T-helper 17 cell (primary cell): ENCODE results near the gene AOAH. TPM values are rescaled to one million over a fixed set of nuclear protein-coding genes. Genes with fewer than 3 reads are reported as not detected.
"Not testable (repeated sequence)": the region's sequence is repeated elsewhere in the genome, so short reads cannot be mapped to it uniquely, and the experiment has no call there.

ENCODE experiments used
- ATAC-seq: fragments of 150-1000 bp; cut with Tn5 transposase; 2 replicates; pipeline ENCODE4 v1.10.0; 2021; ENCODE audit warnings: mild to moderate bottlenecking, moderate library complexity
- DNase-seq, 3 donors: peaks; one replicate each; pipeline versions ENCODE4 v3.0.0 to v3.0.0-alpha.2; 2020 to 2021
- H3K9me3 ChIP-seq: one replicate; pipeline ENCODE4 v1.7.0; 2013; ENCODE audit warnings: low read length, mild to moderate bottlenecking; ENCODE audit not compliant: control insufficient read depth, poor library complexity, severe bottlenecking
- H3K27ac Mint-ChIP-seq: one replicate; pipeline ENCODE4 v1.8.0; 2022; ENCODE audit warnings: mild to moderate bottlenecking, moderate library complexity, mixed read lengths
- H3K27me3 Mint-ChIP-seq: one replicate; pipeline ENCODE4 v1.8.0; 2022; ENCODE audit warnings: mixed read lengths
- H3K36me3 Mint-ChIP-seq: one replicate; pipeline ENCODE4 v1.8.0; 2022; ENCODE audit warnings: low read depth, mixed read lengths
- H3K4me1 Mint-ChIP-seq: one replicate; pipeline ENCODE4 v1.8.0; 2022; ENCODE audit warnings: mild to moderate bottlenecking, mixed read lengths
- H3K4me3 Mint-ChIP-seq: one replicate; pipeline ENCODE4 v1.8.0; 2022; ENCODE audit warnings: mild to moderate bottlenecking, moderate library complexity, mixed read lengths
- total RNA-seq, 4 donors: library from RNA in 2 of 4; stranded (reverse) in 2 of 4; gene quantifications; one replicate each; pipeline ENCODE4 v1.2.3 and lab custom pipeline; 2022 to 2026

The AOAH gene
- total RNA-seq, 2 donors from 2014 or later, result 2.6 to 7.0 TPM

DNA sequence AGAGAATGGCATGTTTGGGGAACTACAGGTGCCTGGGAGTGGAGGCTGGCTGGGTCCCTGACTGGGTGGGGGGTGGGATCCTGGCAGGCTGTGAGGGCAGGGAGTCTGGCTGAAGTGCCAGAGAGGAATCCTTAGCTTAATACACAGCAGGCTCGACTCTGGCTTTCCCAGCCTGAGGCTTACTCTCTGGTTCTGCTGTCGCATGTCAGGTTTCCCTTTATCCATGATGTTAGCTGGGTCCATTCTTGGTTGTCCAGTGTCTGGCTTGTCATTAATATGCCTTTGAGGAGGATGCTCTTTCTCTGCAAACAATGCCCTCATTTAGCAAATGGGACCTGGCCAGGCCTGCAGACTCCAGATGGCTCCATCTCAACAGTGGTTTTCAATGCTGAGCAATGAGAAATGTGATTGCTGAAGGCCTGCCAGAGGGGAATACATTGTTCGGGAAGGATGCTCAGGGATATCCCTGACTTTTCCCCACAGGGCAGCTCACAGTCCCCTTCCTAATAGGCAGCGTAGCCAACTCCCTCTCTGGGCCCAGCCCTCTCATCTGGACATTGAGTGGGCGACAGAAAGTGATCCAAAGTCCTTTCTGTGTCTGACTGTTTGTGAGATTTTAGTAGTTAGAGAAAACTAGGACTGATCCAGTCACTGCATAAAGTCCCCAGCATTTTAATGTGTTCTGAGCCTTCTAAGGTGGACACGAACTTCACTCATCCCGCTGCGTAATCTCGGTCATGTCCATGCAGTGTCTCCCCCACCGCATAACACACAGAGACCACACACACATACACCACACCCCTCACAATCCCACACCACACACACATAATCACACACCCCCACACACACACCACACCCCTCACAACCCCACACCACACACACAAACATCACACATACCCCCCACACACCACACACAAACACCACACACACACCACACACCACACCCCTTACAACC lies 209.7 kb downstream of the AOAH start:
- H3K9me3 ChIP-seq, result no peaks in the 10 kb centered on the region
- Mint-ChIP-seq H3K27ac (no peak overlapping the region), H3K4me1 (peaks cover 13% of the 10 kb centered on the region), H3K4me3 (no peak overlapping the region), H3K36me3 (no peaks in the 10 kb centered on the region), H3K27me3 (peaks cover 7% of the 10 kb centered on the region)
- DNase-seq (no peak), ATAC-seq (no peak)

DNA sequence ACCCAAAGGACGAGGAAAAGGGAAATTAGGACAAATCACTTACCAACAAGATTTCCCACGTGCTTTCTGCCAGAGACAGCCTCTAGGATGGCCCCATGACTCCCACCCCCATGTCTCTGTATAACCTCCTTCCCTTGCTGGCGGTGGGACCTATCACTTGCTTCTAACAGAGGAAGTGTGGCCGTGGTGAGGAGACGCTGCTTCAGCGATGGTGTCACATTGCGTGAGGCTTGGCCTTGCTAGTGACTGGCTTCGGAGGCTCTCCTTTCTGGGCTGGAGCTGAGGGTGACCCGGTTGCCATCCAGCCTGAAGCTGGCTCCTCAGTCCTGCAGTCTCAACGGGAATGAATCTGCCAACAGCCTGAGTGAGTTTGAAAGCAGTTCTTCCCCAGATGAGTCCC lies 210.9 kb downstream of the AOAH start:
- Mint-ChIP-seq H3K4me3 (no peak overlapping the region), H3K27ac (no peak overlapping the region), H3K36me3 (no peaks in the 10 kb centered on the region), H3K27me3 (peaks cover 5% of the 10 kb centered on the region), H3K4me1 (peaks cover 13% of the 10 kb centered on the region)
- DNase-seq (no peak), ATAC-seq (no peak)
- H3K9me3 ChIP-seq, result no peaks in the 10 kb centered on the region

GRCh38 chr7:36512616-36513015 lies 211.7 kb downstream of the AOAH start:
- Mint-ChIP-seq H3K4me1 (peaks cover 11% of the 10 kb centered on the region), H3K27ac (no peak overlapping the region), H3K4me3 (no peak overlapping the region), H3K36me3 (no peaks in the 10 kb centered on the region), H3K27me3 (peaks cover 5% of the 10 kb centered on the region)
- no peak for DNase-seq
- ATAC-seq, result no peak
- no peaks in the 10 kb centered on the region for H3K9me3 ChIP-seq

GRCh38 chr7:36509962-36510361 lies 214.3 kb downstream of the AOAH start:
- Mint-ChIP-seq H3K27me3 (peaks cover 5% of the 10 kb centered on the region), H3K36me3 (no peaks in the 10 kb centered on the region), H3K27ac (no peak overlapping the region), H3K4me3 (no peak overlapping the region), H3K4me1 (no peaks in the 10 kb centered on the region)
- DNase-seq (no peak), ATAC-seq (no peak)
- no peaks in the 10 kb centered on the region for H3K9me3 ChIP-seq

DNA sequence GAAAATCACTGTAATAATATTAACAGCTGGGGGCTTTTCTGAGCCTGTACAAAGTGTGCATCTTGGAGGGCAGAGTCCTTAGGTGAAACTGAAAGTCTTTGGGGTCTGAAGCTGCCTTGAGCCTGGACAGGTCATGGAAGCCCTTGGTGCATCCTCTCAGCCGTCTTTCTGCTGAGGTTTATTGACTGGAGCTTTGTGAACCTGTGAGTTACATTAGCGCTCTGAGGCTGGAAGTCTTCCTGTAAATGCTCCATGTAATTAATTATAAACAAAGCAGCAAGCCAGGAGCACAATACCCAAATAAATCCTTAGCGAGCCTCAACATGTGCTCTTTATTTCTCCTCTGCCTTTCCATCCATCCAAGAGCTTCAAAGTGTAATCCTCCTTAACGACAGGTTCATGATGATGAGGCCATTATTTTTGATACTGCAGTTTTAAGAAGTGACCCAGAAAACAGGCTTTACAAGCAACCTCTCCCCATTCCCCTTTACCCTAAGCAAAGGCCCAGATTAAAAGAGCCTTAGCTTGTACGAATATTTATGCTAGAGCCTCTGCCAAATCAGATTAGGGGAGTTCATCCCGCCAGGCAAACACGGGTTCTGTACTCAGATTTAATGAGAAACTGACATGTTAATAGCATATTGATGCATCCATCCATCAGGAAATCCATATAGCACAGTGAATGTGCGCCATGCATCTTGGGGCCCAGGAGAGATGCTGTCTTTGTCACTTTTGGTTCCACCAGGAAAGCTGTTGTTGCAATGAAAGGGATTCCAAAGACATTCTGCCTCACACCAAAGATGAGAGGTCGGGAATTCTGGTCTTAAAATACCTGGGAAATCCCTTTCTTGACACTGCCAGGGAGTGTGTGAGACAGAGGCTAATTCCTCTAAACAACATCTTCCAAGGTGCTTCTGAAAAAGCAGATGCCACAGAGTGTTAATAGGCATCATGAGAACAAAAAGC lies 216.5 kb downstream of the AOAH start:
- H3K27ac Mint-ChIP-seq, result no peak overlapping the region
- ATAC-seq, result no peak
- H3K36me3 Mint-ChIP-seq, result peaks cover 2% of the 10 kb centered on the region
- DNase-seq, result no peak
- peaks cover 5% of the 10 kb centered on the region for H3K27me3 Mint-ChIP-seq
- no peaks in the 10 kb centered on the region for H3K4me1 Mint-ChIP-seq
- H3K4me3 Mint-ChIP-seq, result no peak overlapping the region
- H3K9me3 ChIP-seq, result no peaks in the 10 kb centered on the region

GRCh38 chr7:36506820-36507219 lies 217.5 kb downstream of the AOAH start:
- H3K4me3 Mint-ChIP-seq, result no peak overlapping the region

GRCh38 chr7:36506130-36506798 lies 218.0 kb downstream of the AOAH start:
- ATAC-seq, result no peak
- H3K4me3 Mint-ChIP-seq, result no peak overlapping the region
- peaks cover 2% of the 10 kb centered on the region for H3K36me3 Mint-ChIP-seq
- peaks cover 5% of the 10 kb centered on the region for H3K27me3 Mint-ChIP-seq
- no peak for DNase-seq
- no peak overlapping the region for H3K27ac Mint-ChIP-seq
- H3K9me3 ChIP-seq, result no peaks in the 10 kb centered on the region
- no peaks in the 10 kb centered on the region for H3K4me1 Mint-ChIP-seq

More at GRCh38 chr7:36506820-36507219, 217.5 kb downstream of the AOAH start:
- H3K27me3 Mint-ChIP-seq, result peaks cover 5% of the 10 kb centered on the region
- no peaks in the 10 kb centered on the region for H3K4me1 Mint-ChIP-seq
- no peak for DNase-seq
- peaks cover 2% of the 10 kb centered on the region for H3K36me3 Mint-ChIP-seq
- no peak overlapping the region for H3K27ac Mint-ChIP-seq
- H3K9me3 ChIP-seq, result no peaks in the 10 kb centered on the region
- ATAC-seq, result no peak

- H3K9me3 ChIP-seq, ATAC-seq, H3K27ac Mint-ChIP-seq, H3K36me3 Mint-ChIP-seq, H3K4me1 Mint-ChIP-seq, H3K4me3 Mint-ChIP-seq, DNase-seq, H3K27me3 Mint-ChIP-seq: not testable (repeated sequence)
Observed at GRCh38 chr7:36504617-36505016, 219.7 kb downstream of the AOAH start.

- DNase-seq, H3K27me3 Mint-ChIP-seq, H3K4me3 Mint-ChIP-seq, H3K27ac Mint-ChIP-seq, H3K4me1 Mint-ChIP-seq, H3K36me3 Mint-ChIP-seq, H3K9me3 ChIP-seq, ATAC-seq: not testable (repeated sequence)
Observed at GRCh38 chr7:36504216-36504615, 220.1 kb downstream of the AOAH start.

DNA sequence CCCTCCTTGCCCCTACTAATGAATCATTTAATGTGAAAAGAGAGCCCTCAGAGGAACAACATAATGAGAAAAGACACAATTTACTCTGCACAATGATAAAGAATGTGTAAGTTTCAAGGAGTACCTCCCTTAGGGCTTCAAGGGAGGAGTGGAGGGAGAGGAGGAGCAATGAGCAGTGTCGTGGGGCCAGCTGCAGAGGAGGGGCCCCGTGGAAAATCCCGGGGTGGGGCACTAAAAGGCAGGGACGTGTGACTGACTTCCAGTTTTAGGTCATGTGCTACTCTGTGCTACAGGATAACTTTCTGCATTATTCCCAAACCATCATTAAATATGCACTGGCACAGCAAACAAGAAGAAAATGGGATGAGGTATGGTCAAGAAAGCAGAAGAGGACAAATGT lies 226.5 kb downstream of the AOAH start:
- H3K27me3 Mint-ChIP-seq, result peaks cover 42% of the 10 kb centered on the region
- ATAC-seq, result no peak
- no peak overlapping the region for H3K4me3 Mint-ChIP-seq
- H3K27ac Mint-ChIP-seq, result no peak overlapping the region
- H3K4me1 Mint-ChIP-seq, result peaks cover 4% of the 10 kb centered on the region
- peaks cover 6% of the 10 kb centered on the region for H3K36me3 Mint-ChIP-seq
- no peak for DNase-seq
- no peaks in the 10 kb centered on the region for H3K9me3 ChIP-seq

- H3K36me3 Mint-ChIP-seq, H3K4me1 Mint-ChIP-seq, H3K9me3 ChIP-seq, H3K4me3 Mint-ChIP-seq, DNase-seq, H3K27ac Mint-ChIP-seq, ATAC-seq: not testable (repeated sequence)
- peaks cover 42% of the 10 kb centered on the region for H3K27me3 Mint-ChIP-seq
Observed at GRCh38 chr7:36497176-36497575, 227.1 kb downstream of the AOAH start.

- no peak for DNase-seq
- peaks cover 42% of the 10 kb centered on the region for H3K27me3 Mint-ChIP-seq
- H3K27ac Mint-ChIP-seq, result no peak overlapping the region
- no peaks in the 10 kb centered on the region for H3K9me3 ChIP-seq
- H3K4me1 Mint-ChIP-seq, result peaks cover 4% of the 10 kb centered on the region
- H3K4me3 Mint-ChIP-seq, result no peak overlapping the region
- ATAC-seq, result no peak
- H3K36me3 Mint-ChIP-seq, result peaks cover 6% of the 10 kb centered on the region
Observed at GRCh38 chr7:36496576-36496975, 227.7 kb downstream of the AOAH start.

- ATAC-seq (no peak), DNase-seq (no peak)
- no peaks in the 10 kb centered on the region for H3K9me3 ChIP-seq
- peaks cover 31% of the 10 kb centered on the region for H3K27me3 Mint-ChIP-seq
- peaks cover 6% of the 10 kb centered on the region for H3K4me1 Mint-ChIP-seq
- no peak overlapping the region for H3K4me3 Mint-ChIP-seq
- H3K36me3 Mint-ChIP-seq, result peaks cover 2% of the 10 kb centered on the region
- no peak overlapping the region for H3K27ac Mint-ChIP-seq
Observed at GRCh38 chr7:36491317-36491716, 233.0 kb downstream of the AOAH start.
